IPS-NIHi7 (cell line): ENCODE data around the gene CTIF.
A peak's percentile ranks its signal among the peaks of the same experiment; 100 is the strongest.

Source experiments
- DNase-seq: peaks from one replicate; pipeline ENCODE4 v3.0.0; 2012; ENCODE audit warnings: mixed read lengths; ENCODE audit errors: extremely low spot score

The CTIF gene

DNA sequence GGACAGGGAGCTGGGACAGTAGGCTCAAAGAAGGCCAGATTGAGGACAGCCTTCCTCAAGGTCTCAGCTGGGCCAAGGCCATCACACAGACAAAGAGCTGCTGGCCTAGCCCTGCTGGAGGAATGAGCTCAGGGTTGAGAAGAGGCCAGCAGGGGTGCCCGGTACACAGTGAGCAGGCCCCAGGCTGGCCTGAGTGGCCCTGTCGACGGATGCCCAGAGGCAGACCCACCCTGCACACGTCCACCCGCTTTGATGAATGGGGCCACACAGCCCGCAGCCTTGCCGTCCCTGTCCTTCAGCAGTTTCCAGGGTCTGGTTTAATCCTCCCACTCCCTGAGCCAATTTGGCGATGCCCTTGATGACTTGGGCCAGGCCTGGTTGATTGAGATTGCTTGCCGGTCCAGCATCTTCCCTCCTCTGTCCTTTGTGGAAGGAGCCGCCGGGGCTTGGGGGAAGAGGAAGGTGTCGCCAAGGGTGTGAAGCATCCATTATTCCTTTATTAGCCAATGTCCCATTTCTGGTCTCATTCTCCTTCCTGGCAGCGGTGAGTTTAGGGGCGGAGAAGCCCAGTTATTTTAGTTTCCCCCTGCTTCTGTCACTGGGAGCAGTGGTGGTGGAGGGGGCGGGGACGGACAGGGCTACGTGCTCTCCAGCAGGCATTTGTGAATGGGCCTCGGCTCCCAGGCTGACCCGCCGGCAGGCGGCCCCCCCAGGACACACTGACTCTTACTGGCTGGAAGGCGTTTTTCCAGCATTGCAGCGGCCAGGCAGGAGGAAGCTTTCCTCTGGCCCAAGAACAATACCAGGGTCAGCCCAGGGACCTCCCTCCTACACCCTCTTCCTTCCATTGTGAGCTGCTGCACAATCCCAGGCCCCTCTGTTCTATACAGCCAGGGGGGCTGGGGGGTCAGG is 141.8 kb downstream of the CTIF start:
- peak; percentile 27 for DNase-seq

DNA sequence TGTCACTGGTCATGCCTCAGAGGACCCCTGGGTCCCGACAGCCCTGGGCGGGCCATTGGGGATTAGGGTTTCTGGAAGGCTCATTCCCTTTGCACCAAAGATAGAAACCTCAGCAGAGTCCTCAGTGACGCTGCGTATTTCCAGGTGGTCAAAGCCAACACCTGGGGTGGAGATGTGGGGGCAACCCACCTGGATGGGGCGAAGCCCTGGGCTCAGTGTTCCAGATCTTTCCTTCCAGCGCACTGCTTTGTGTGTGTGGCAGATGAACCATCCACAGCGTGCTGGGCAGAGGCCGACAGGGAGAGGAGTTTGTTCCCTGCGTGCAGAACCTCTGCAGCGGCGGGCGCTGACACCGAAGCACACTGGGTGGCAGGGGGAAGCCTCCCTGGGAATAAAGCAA is 143.9 kb downstream of the CTIF start:
- no peak for DNase-seq

DNA sequence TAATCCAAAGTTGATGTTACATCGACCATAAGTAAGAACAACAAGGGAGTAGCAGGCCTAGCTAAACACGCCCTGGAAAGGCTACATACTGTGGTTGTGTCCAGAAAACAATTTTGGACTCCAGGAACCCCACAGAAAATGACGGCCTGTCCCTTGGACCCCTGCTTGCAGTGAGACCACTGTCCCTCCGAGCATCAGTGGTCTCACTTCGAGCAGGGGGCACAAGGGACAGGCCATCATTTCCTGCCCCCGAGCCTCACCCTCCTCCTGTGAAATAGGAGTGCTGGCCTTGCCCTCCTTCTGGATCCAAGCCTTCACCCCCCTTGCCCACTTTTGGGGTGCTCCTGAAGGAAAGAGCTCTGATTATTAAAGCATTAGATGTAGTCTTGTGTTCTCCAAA is 144.4 kb downstream of the CTIF start:
- no peak for DNase-seq

DNA sequence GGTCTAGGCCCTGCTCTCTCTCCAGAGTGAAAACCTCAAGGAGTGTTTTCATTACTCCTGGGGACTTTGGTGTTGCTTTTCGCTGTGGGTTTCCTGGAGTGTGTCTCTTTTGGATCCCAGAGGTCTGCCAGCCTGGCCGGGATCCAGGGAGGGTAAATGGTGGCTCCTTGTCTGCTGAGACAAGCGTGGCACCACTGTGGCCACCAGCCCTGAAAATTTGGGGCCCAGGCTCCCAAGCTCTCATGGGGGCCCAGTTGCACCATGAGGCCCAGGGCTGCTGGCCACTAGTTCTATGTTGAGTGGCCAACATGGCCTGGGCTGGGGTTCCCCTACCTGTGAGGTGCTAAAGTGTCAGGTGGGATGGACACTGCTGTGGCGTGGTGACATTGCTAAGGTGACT is 144.8 kb downstream of the CTIF start:
- no peak for DNase-seq

DNA sequence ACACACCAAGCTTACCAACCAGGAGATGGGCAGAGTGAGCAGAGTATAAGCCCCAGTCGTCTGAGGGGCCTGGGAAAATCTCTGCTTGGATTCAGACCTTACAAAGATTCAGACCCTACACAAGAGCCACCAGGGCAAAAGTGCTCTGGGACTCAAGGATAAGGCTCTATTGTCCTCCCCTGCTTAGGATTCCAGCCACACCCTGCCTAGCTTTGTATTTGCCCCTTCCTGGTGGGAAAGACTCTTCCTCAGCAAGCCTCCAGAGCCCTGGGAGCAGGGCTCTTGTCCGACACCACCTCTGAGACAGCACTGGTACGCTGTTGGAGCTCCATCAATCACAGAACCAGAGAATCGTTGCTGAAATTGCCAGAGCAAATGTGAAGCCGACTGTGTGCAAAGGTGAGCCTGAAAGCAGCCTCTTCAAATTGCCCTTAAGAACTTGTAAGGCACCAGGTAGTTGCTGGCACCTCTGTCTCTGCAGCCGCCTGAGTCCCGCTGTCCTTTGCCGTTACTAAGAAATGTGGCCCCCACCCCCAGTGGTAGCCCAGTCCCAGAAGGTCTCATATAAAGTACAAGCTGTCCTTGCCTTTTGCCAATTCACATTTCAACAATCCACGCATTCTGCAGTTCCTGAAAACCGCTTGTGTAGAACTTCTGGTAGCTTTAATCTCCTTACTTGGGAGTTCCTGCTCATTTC is 148.7 kb downstream of the CTIF start:
- DNase-seq, result no peak

DNA sequence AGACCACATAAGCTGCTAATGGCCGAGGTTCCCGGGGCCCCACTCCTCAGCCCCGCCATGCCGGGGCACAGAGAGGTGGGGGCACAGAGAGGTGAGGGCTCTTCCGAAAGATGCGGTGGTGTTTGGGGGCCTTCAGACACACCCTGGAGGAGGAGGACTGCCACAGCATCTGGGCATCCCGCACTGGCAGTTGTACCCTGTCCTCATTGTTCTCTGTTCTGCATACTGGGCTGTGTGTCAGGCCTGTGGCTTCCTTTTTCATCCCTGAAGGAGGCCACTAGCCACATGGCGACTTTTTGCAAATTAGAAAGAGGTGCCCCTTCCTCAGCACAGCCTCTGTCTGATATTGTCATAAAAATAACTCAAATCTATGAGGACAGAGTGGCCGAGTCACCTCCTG is 150.1 kb downstream of the CTIF start:
- no peak for DNase-seq

DNA sequence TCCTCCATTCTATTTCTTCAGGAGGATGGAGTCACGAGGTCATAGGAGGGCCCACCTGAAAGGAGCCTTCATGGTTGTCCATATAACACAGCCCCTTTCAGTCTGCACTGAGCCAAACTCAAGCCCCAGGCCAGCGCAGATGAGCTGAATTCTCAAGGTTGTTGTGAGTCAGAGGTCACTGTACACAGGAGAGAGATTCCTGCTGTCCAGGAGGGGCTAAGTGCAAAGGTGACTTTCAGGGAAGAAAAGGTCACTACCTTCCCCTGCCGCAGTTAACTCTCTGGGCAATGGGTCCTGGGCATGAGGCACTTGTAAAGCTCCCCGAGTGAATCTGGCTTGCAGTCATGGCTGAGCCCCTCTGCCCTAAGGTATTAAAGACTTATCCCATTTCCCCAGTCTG is 150.7 kb downstream of the CTIF start:
- DNase-seq, result no peak

DNA sequence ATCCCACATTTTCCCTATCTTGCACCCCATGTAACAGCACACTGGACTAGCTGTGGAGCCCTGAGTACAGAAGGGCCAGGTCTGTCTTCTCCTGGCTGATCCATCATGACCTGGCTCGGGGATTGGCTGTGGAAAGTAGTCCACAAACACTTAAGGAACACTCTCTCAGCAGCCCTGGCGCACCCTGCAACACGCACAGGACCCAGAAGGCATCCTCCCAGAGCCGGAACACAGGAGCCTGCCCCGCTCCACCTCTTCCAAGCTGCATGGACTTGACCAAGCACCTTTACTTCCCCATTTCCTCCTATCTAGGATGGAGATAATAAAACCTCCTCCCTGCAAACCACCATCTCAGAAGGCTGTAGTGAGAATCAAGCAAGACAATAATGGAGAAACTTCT is 151.7 kb downstream of the CTIF start:
- no peak for DNase-seq

DNA sequence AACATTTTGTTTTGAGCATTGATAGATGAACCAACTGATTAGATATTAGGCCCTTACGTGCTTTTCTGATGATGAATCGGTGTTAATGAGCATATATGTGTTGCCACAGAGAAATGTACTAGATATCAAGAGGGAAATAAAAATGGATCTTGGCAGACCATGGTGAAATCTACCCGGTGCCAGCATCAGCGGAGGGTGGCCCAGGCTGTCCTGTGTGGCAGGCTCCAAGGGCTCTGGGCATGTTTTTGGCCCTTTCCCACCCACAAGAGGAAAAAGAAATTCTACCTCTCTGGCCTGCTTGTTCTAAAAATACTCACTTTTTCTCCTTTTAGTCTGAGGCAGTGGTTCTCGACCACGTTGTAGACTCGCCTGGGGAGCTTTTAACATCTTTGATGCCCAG is 154.2 kb downstream of the CTIF start:
- DNase-seq, result no peak

DNA sequence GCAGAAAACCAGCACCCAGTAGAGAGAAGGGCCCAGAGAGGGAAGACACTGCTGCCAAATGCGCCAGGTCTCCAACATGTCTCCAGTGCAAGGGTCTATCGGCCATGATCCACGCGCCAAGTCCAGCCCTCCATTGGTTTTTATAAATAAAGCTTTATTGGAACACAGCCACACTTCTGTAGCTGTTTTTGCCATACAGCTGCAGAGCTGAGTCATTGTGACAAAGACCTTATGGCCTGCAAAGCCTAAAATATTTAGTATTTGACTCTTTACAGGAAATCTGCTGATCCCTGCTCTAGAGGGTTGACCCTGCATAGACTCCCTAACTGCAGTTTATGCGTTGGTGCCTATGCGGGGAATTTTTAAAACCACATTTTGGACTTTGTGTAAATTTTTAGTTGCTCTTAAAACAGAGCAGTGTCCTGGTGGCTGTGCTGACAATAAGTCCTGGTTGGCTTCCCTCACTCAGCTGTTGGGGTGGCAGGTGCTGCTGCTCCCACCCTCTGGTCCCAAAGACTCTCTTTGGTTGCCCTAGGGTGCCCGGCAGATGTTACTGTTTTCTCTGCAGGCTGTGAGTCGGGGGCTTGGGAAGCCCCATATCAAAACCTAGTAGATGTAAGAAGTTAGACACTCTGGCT is 154.9 kb downstream of the CTIF start:
- DNase-seq, result no peak

DNA sequence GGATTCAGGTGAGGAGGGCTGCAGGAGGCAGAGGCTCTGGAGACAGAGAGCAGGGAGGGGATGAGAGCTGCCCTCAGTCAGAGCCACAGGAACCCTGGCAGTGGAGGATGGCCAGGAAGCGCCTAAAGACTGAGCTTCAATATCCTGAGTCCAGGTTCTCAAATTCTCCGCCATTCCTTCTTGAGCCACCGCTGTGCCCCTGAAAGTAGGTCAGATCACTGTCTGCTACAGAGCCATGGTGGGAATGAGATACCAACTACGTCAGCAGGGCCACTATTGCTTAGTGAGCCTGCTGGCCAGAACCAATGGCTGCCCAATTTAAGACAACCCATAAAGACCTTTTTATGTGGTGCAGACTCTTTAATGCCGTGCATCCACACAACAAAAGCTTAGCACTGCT is 155.5 kb downstream of the CTIF start:
- DNase-seq, result no peak

DNA sequence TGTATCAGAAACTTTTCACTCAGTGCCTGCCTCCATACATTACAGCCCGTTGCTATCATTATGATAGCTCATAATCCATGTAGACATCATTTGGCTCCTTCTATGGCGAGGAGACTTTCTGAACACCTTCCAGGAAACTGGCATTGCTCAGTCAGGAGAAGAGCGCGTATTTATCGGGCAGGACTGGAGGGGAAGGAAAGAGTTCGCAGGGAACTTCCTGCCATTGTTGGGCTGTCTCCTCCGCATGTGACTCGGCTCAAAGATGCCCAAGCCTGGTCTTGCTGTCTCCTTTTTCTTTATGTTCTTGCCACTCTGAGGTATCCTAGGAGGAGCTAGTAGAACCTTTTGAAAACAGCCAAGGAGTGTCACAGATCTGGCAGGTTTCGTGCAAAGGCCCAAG is 156.8 kb downstream of the CTIF start:
- DNase-seq, result no peak

DNA sequence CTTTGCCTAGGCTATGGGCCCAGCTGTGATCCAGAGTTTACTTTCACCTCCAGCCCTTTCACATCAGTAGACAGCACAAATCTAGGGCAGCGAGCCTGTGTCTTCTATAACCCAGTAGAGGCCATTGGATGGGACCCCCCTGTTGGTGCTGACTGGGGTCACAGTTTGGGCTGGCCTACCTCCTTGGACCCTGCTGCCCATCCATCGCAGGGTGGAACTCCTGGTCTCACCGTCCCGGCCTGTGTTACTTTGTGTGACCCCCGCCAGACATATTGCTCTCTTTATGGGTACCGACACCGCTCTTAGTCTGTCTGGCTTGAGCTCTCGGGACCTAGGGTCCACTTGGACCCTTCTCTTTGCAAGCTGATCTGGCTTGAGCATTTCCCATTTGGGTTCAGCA is 157.4 kb downstream of the CTIF start:
- DNase-seq, result no peak

DNA sequence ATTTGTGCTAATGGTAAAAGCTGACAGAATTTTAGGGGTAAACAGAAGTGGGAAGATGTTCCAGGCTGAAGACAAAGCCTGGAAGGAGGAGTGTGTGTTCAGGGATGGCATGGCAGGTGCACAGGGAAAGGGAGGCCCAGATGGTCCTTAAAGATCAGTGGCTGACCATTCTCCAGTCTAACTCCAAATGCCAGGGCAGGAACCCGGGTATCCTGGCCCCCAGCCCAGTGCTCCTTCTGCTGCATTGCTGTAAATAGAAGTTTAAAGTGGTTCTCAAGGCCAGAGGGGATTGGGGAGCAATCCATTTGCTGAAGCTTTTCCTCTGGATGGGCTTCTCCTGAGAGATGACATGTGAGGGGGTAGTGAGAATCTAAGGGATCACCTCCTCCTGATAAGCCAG is 158.6 kb downstream of the CTIF start:
- no peak for DNase-seq

DNA sequence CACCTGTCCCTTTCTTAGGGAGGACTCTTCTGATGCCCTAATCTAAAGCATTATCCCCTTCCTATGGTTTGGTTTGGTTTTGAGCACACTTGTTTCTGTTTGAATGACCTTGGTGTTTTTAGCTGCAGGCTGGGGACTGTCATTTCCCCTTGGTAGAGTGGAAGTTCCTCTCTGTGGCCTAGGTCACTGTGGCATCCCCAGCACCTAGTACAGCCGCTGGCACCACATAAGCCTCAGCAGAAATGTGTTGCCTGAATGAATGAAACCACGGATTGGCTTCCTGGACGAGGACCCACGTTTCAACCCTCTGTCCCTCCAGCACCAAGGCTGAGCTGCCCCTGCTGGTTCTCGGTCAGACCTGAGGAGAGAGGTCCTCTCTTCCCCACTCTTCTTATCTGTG is 159.9 kb downstream of the CTIF start:
- no peak for DNase-seq

DNA sequence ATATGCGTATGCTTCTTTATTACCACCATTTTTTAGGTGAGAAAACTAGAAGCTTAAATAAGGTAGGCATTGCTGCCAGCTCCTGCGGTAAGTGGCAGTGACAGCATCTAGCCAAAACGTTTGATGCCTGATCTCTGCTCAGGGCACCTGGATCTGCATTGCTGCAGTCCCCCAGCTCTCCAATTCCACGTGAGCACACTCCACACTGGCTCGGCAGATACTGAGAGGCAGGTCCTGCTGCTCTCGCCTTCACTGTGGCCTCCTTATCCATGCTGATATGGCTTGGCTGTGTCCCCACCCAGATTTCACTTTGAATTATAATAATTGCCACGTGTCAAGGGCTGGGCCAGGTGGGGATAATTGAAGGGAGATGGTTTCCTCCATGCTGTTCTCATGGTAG is 160.9 kb downstream of the CTIF start:
- no peak for DNase-seq

DNA sequence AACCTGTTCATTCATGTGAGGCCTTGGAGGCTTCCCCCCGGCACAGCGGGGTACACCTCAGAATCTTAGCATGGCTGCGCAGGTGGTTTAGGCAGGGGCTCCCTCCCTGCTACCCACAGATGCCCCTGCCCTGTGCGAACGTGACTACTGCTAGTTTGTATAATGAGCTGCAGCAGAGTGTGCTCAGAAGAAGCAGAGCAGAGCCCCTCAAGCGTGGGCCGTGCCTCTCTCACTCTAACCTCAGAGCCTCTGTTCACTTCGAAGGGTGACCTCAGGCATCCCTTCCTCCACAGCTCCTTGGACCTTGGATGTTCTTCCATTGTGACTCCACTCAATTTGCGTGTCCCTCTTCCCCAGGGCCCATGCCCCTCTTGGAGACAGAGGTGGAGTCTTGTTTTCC is 161.6 kb downstream of the CTIF start:
- DNase-seq, result no peak

DNA sequence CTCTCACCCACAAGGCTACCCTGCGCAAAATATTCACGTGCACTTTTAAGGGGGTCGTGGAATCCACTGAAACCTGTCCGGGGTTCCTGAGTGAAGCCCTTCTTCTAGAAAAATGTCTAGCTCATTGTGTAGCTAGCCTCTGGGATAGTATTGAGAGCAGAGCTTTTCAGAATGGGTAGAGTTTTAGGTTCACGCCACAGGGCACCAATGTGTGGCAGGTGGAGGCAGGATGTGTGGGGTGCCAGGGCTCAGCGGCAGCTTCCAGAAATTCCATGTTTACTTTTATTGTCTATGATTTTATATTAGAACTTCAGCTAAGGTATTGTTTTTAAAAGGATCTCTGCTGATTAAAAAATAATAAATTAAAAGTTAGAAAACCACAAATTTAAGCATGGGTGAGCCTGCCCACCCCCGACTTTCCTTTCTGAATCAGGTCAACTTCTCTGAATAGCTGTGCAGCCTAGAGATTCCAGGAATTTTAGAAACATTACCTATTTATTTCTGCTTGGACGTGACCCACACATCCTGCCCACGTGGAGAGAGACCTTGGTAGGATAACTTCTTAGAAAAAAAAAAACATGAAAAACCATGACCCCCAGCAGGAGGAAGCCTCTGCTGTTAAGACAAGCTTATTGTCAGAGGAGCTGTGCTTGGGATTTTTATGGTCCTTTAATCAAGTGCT is 163.7 kb downstream of the CTIF start:
- DNase-seq, result no peak

DNA sequence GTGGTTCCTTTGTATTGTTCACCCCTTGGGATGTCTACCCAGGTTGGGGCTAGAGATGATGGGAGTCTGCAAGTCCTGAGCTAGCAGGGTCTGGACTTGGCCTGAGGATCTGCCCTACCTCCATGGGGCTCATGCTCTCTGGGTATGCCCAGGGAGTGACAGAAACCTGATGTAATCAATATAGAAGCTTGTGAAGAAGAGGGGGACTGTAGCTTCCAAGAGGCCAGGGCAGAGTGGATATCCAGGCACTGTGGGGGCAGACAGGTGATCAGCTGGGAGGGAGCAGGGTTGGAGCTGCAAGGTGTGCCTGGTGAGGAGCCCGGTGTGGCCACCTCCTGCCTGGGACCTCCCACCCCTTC is 164.2 kb downstream of the CTIF start:
- no peak for DNase-seq

DNA sequence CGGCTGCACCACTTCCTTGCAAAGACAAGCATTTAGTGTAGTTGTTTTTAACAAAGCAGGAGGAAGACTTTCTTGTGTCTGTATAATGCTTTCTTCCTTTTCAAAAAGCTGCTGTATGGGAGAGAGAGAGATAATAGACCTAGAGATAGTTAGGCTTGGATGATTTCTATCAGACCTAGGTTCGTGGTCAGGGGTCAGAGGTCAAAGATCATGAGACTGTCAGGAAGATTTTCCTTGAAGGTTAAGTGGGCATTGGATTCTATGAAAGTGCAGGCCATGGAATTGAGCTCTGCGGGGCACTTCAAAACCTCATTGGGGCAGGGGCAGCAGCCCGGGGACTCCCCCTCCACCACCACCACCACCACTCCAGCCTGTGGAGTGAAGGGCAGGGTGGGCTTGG is 164.6 kb downstream of the CTIF start:
- no peak for DNase-seq

DNA sequence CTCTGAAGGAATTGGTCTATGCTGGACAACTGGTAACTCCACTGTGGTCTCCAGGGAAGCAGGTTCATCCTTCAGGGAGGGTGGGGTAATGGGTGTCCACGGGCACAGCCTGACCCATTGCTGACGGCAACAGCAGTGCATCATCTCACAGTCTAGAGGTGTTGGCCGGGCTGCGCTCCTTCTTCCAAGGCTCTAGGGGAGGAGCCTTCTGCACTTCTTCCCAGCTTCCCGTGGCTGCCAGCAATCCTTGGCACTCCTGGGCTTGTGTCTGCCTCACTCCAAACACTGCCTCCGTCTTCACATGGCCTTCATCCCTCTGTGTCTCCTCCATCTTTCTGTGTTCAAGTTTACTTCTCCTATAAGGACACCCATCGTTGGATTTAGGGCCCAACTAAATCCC is 166.2 kb downstream of the CTIF start:
- DNase-seq, result no peak

DNA sequence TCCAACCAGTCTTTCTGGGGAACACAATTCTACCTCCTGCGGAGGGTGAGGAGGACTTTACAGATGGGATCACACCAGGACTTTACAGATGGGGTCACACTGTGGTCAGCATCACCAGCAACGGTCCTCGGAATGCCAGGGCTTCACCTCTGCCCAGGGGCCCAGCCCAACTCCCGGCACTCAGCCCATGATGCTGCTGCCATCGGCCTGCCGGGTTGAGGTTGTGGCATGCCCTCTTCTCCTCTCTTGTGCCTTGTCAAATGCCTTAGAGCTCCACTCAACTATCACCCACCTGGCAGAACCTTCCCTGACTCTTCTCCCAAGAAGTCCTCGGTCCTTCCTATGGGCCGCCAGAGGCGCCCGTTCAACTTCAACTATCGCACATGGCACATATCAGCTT is 166.7 kb downstream of the CTIF start:
- DNase-seq, result no peak
